ENCODE measurements around the gene TGFBR2. TPM values are rescaled to one million over a fixed set of nuclear protein-coding genes. Genes with fewer than 3 reads are reported as not detected.

TGFBR2 gene
- total and polyA plus RNA-seq, 5 donors from 2014 or later = 35.8 to 92.6 (median 57.4) TPM

DNA sequence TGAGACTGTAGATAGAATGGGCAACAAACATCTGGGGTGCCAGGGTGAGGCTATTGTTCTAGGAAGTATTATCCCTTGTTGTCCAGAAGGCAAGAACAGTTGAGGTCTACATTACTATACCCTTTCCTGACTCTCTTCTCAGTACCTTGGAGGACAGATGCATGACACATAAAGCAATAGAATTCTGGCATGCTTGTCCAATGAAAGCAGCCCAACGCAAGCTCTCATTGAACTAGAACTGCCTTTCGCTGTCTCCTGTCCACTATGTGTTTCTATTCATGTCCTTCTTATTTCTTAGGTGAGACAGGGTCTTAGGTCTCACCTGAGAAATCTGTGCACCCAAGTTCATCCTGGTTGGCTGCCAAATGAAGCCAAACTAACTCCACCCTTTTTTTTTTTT, 68.6 kb downstream of the TGFBR2 start:
- peaks cover 16% of the 10 kb centered on the region for H3K4me1 ChIP-seq (ENCODE audit: control insufficient read depth, insufficient read depth, low read length, poor library complexity, severe bottlenecking)
- ATAC-seq (ENCODE audit: low read depth in 2 of 2) (no peak), DNase-seq (no peak)
- Mint-ChIP-seq H3K4me3 (peak overlapping the region in 1 of 4 donors; percentile 76), H3K9me3 (peaks cover 0 to 4% (median 0%) of the 10 kb centered on the region in 7 donors), H3K27ac (peak overlapping the region; percentile 27 to 82 (median 80)), H3K4me1 (peaks cover 36 to 94% (median 63%) of the 10 kb centered on the region in 4 donors), H3K36me3 (peaks cover 81% of the 10 kb centered on the region), H3K27me3 (no peaks in the 10 kb centered on the region)
- no peak overlapping the region for H3K4me3 ChIP-seq (ENCODE audit: low read depth, low read length)
- peaks cover 92% of the 10 kb centered on the region for H3K36me3 ChIP-seq (ENCODE audit: control insufficient read depth, insufficient read depth, low read length)
- H3K9me3 ChIP-seq (ENCODE audit: control insufficient read depth in 2 of 2, low read length in 2 of 2) = no peaks in the 10 kb centered on the region
- H3K27ac ChIP-seq (ENCODE audit: insufficient read depth, low read length, poor library complexity, severe bottlenecking) = no peak overlapping the region
- no peaks in the 10 kb centered on the region for H3K27me3 ChIP-seq (ENCODE audit: control insufficient read depth, insufficient read depth, low read length)

DNA sequence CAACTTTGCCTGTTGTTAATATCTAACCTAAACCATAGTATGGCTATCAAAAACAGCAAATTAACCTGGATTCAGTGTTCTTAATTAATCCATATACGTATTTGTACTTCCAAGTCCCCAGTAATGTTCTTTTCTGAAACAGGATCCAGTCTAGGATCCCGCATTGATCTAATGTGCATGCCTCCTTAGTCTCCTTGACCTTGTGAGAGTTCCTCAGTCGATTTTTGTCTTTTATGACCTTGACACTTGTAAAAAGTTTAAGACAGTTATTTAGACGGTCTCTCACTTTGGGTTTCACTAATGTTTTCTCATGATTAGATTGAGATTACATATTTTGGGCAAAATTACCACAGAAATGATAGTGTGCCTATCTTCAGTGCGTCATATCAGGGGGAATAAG, 69.4 kb downstream of the TGFBR2 start:
- H3K27me3 Mint-ChIP-seq = no peaks in the 10 kb centered on the region
- H3K27ac Mint-ChIP-seq = peak overlapping the region; percentile 39 to 82 (median 80)
- no peaks in the 10 kb centered on the region for H3K27me3 ChIP-seq (ENCODE audit: control insufficient read depth, insufficient read depth, low read length)
- peak overlapping the region; percentile 27 to 47 (median 42) for H3K4me3 Mint-ChIP-seq
- H3K4me1 ChIP-seq (ENCODE audit: control insufficient read depth, insufficient read depth, low read length, poor library complexity, severe bottlenecking) = peaks cover 16% of the 10 kb centered on the region
- H3K36me3 ChIP-seq (ENCODE audit: control insufficient read depth, insufficient read depth, low read length) = peaks cover 90% of the 10 kb centered on the region
- H3K9me3 ChIP-seq (ENCODE audit: control insufficient read depth in 2 of 2, low read length in 2 of 2) = no peaks in the 10 kb centered on the region
- H3K27ac ChIP-seq (ENCODE audit: insufficient read depth, low read length, poor library complexity, severe bottlenecking) = no peak overlapping the region
- H3K9me3 Mint-ChIP-seq = peaks cover 0 to 4% (median 0%) of the 10 kb centered on the region in 7 donors
- H3K36me3 Mint-ChIP-seq = peaks cover 85% of the 10 kb centered on the region
- ATAC-seq (ENCODE audit: low read depth in 2 of 2) (no peak), DNase-seq (no peak)
- H3K4me1 Mint-ChIP-seq = peaks cover 33 to 94% (median 62%) of the 10 kb centered on the region in 4 donors
- no peak overlapping the region for H3K4me3 ChIP-seq (ENCODE audit: low read depth, low read length)

DNA sequence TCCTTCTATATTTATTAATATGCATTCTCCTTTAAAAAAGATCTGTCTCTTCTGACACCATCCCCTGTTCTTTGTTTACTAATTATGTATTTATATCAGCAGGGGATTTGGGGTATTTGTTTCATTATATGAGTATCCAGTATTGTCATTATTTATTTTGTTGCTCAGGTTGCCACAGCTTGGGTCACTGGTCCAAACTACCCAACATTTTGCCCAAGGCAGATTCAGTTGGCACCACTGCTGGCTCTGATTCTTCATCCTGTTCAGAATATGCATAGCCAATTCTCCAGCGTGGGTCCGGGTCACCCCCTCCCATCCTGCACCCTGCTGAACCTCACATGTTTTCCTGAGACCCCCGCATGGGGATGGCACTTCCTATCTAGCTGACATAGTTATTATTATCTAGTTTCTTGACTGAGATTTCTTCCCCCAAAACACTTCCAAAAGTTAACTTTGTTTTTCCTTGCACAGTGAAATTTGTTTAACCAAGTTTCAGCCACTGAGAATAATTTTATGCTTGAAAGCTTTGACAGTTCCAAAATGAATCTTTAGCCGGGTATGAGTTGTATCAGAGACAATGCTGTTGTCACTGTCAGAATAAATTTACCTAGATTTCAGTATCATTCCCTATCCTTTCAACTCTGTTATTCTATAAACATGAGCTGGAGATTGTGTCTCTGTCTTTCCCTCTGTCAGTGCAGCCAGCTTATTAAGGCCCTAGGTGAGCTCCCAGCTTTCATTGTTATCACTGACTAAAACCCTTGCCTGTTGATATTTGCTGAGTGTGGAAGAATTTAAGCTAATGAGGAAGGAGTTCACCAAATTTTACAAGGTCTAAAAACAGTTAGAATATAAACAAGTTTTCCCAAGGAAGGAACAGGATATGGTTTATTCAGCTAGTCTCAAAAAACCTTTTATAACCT, 70.3 kb downstream of the TGFBR2 start:
- no peak overlapping the region for H3K4me3 ChIP-seq (ENCODE audit: low read depth, low read length)
- no peaks in the 10 kb centered on the region for H3K27me3 Mint-ChIP-seq
- H3K4me1 Mint-ChIP-seq = peaks cover 36 to 94% (median 65%) of the 10 kb centered on the region in 4 donors
- H3K27me3 ChIP-seq (ENCODE audit: control insufficient read depth, insufficient read depth, low read length) = no peaks in the 10 kb centered on the region
- no peak overlapping the region for H3K27ac ChIP-seq (ENCODE audit: insufficient read depth, low read length, poor library complexity, severe bottlenecking)
- H3K4me3 Mint-ChIP-seq = no peak overlapping the region
- peaks cover 85% of the 10 kb centered on the region for H3K36me3 Mint-ChIP-seq
- no peaks in the 10 kb centered on the region for H3K9me3 ChIP-seq (ENCODE audit: control insufficient read depth in 2 of 2, low read length in 2 of 2)
- H3K4me1 ChIP-seq (ENCODE audit: control insufficient read depth, insufficient read depth, low read length, poor library complexity, severe bottlenecking) = peaks cover 25% of the 10 kb centered on the region
- peak overlapping the region in 2 of 3 donors; percentile 31 to 65 for H3K27ac Mint-ChIP-seq
- peaks cover 0 to 4% (median 0%) of the 10 kb centered on the region in 7 donors for H3K9me3 Mint-ChIP-seq
- ATAC-seq (ENCODE audit: low read depth in 2 of 2) = no peak
- no peak for DNase-seq
- H3K36me3 ChIP-seq (ENCODE audit: control insufficient read depth, insufficient read depth, low read length) = peaks cover 87% of the 10 kb centered on the region

DNA sequence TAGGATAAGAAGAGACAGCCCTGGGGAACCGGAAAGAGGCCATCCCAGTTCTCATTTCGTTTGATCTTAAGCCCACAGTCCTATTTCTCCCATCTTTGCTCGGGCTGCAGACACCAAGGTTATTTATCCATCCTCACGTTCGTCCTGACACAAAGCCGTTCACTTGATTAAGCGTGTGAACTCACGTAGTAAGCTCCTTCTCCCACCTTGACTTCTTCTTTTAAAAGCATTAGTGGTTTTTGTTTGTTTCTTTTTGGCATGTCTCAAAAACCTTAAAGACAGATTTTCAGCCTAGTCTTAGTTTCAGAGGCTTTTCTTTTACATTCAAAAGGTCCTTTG, 70.9 kb downstream of the TGFBR2 start:
- Mint-ChIP-seq H3K27ac (peak overlapping the region in 2 of 3 donors; percentile 31 to 65), H3K27me3 (no peaks in the 10 kb centered on the region), H3K36me3 (peaks cover 85% of the 10 kb centered on the region), H3K4me3 (peak overlapping the region in 2 of 4 donors; percentile 15 to 32), H3K4me1 (peaks cover 41 to 94% (median 69%) of the 10 kb centered on the region in 4 donors), H3K9me3 (peaks cover 0 to 4% (median 0%) of the 10 kb centered on the region in 7 donors)
- no peak for DNase-seq
- H3K4me1 ChIP-seq (ENCODE audit: control insufficient read depth, insufficient read depth, low read length, poor library complexity, severe bottlenecking) = peaks cover 31% of the 10 kb centered on the region
- H3K9me3 ChIP-seq (ENCODE audit: control insufficient read depth in 2 of 2, low read length in 2 of 2) = no peaks in the 10 kb centered on the region
- H3K27me3 ChIP-seq (ENCODE audit: control insufficient read depth, insufficient read depth, low read length) = no peaks in the 10 kb centered on the region
- no peak overlapping the region for H3K27ac ChIP-seq (ENCODE audit: insufficient read depth, low read length, poor library complexity, severe bottlenecking)
- ATAC-seq (ENCODE audit: low read depth in 2 of 2) = no peak
- H3K4me3 ChIP-seq (ENCODE audit: low read depth, low read length) = no peak overlapping the region
- H3K36me3 ChIP-seq (ENCODE audit: control insufficient read depth, insufficient read depth, low read length) = peaks cover 84% of the 10 kb centered on the region

DNA sequence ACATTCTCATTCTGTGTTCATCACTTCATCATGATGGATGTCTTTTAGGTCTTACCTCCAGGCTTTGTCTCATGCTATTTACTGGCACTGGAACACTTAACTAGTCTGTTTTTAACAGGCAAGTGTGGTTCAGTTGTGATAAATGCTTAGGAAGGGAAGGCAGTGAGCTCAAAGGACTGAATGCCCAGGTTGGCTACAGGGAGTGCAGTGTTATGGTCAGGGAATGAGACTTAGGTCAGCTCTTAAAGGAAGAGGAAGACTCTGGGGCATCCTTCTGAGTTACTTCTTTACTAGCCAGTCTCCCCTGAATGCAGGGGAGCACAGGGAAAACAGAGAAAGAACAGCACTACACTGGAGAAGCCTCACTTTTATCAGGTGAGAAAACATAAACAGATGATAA, 72.6 kb downstream of the TGFBR2 start:
- Histone ChIP-seq H3K4me3 (ENCODE audit: low read depth, low read length) (no peak overlapping the region), H3K36me3 (ENCODE audit: control insufficient read depth, insufficient read depth, low read length) (peaks cover 74% of the 10 kb centered on the region), H3K9me3 (ENCODE audit: control insufficient read depth in 2 of 2, low read length in 2 of 2) (no peaks in the 10 kb centered on the region), H3K4me1 (ENCODE audit: control insufficient read depth, insufficient read depth, low read length, poor library complexity, severe bottlenecking) (peaks cover 19% of the 10 kb centered on the region), H3K27me3 (ENCODE audit: control insufficient read depth, insufficient read depth, low read length) (no peaks in the 10 kb centered on the region), H3K27ac (ENCODE audit: insufficient read depth, low read length, poor library complexity, severe bottlenecking) (no peak overlapping the region)
- no peak for DNase-seq
- ATAC-seq (ENCODE audit: low read depth in 2 of 2) = no peak
- Mint-ChIP-seq H3K27ac (peak overlapping the region; percentile 39 to 93 (median 79)), H3K9me3 (peaks cover 0 to 4% (median 0%) of the 10 kb centered on the region in 7 donors), H3K4me1 (peaks cover 32 to 91% (median 61%) of the 10 kb centered on the region in 4 donors), H3K4me3 (peak overlapping the region in 2 of 4 donors; percentile 15 to 46), H3K36me3 (peaks cover 78% of the 10 kb centered on the region), H3K27me3 (no peaks in the 10 kb centered on the region)

DNA sequence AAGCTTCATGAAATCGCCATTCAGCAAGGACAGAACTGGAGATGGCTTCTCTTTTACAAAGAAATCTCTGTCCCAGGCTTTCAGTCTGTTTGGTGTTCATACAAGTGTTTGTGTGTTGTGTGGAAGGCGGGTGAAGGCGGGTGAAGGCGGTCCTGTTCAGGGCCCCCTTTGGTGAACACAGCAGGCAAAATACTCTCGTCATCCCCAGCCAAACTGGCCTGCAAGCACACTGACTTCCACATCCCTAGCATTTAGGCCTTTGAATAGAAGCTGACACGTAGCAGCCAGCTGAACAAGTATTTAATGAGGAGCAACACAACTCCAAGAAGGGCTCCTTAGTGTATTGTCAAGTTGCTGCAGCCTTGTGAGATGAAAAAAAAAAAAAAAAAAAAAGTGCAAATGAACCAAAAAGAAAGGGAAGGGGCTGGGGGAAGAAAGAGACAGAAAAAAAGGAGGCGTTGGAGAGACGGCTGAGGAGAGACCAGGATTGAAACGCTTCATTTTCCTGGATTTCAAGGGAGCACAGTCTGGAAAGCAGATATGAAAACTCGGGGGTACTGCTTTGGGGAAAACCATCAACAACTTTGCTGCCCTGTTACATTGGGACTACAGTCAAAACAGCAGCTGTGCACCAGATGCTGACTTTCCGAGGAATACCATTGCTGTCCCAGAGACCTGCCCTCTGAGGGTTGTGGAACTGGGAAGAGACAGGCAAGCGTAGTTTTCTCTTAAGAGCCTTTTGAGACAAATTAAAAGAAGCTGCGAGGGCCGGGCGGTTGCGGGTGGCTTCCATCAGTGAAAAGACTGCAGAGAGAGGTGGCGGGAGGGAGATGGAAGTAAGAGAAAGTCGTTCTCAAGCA, 74.6 kb downstream of the TGFBR2 start:
- Mint-ChIP-seq H3K27me3 (no peaks in the 10 kb centered on the region), H3K4me3 (peak overlapping the region in 2 of 4 donors; percentile 37 to 72), H3K4me1 (peaks cover 24 to 90% (median 62%) of the 10 kb centered on the region in 4 donors), H3K9me3 (peaks cover 0 to 4% (median 0%) of the 10 kb centered on the region in 7 donors), H3K27ac (peak overlapping the region; percentile 60 to 86 (median 80)), H3K36me3 (peaks cover 69% of the 10 kb centered on the region)
- no peak overlapping the region for H3K27ac ChIP-seq (ENCODE audit: insufficient read depth, low read length, poor library complexity, severe bottlenecking)
- H3K4me3 ChIP-seq (ENCODE audit: low read depth, low read length) = no peak overlapping the region
- H3K4me1 ChIP-seq (ENCODE audit: control insufficient read depth, insufficient read depth, low read length, poor library complexity, severe bottlenecking) = peaks cover 26% of the 10 kb centered on the region
- ATAC-seq (ENCODE audit: low read depth in 2 of 2) (no peak), DNase-seq (no peak)
- no peaks in the 10 kb centered on the region for H3K9me3 ChIP-seq (ENCODE audit: control insufficient read depth in 2 of 2, low read length in 2 of 2)
- peaks cover 54% of the 10 kb centered on the region for H3K36me3 ChIP-seq (ENCODE audit: control insufficient read depth, insufficient read depth, low read length)
- no peaks in the 10 kb centered on the region for H3K27me3 ChIP-seq (ENCODE audit: control insufficient read depth, insufficient read depth, low read length)

DNA sequence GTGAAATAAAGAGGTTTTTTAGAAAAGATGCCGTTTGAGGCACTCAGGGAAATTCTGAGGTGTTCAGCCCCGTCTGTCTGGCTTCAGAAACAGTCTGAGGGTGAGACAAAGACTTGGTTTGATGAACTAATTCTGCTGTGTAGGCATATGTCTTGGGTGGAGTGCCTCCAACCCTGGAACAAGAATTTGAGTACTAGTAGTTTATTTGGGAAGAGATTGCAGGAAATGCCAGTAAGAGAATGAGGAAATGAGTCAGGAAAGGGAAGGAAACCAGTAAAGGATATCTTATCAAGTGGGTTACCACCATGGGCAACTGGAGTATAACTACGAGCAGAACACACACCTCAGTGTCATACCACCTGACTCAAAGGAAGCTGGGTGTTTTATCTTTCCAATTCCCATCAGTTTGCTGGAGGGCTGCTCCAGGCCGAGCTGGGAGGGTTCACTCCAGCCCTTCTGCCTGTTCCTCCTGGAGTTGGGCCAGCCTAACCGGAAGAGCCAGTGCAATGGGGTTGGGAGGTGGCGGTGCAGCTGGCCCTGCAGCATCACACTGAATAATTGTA, 75.3 kb downstream of the TGFBR2 start:
- ATAC-seq (ENCODE audit: low read depth in 2 of 2) (no peak), DNase-seq (no peak)
- Histone ChIP-seq H3K27ac (ENCODE audit: insufficient read depth, low read length, poor library complexity, severe bottlenecking) (no peak overlapping the region), H3K4me1 (ENCODE audit: control insufficient read depth, insufficient read depth, low read length, poor library complexity, severe bottlenecking) (peaks cover 28% of the 10 kb centered on the region), H3K36me3 (ENCODE audit: control insufficient read depth, insufficient read depth, low read length) (peaks cover 50% of the 10 kb centered on the region), H3K9me3 (ENCODE audit: control insufficient read depth in 2 of 2, low read length in 2 of 2) (no peaks in the 10 kb centered on the region), H3K4me3 (ENCODE audit: low read depth, low read length) (no peak overlapping the region), H3K27me3 (ENCODE audit: control insufficient read depth, insufficient read depth, low read length) (no peaks in the 10 kb centered on the region)
- Mint-ChIP-seq H3K9me3 (peaks cover 0 to 4% (median 0%) of the 10 kb centered on the region in 7 donors), H3K4me1 (peaks cover 22 to 90% (median 58%) of the 10 kb centered on the region in 4 donors), H3K27me3 (no peaks in the 10 kb centered on the region), H3K27ac (peak overlapping the region; percentile 60 to 86 (median 76)), H3K36me3 (peaks cover 64% of the 10 kb centered on the region), H3K4me3 (peak overlapping the region in 1 of 4 donors; percentile 72)

Measured in CD4-positive, CD25-positive, alpha-beta regulatory T cell (primary cell).